AG04450 (cell line): ENCODE data around the gene B3GALNT2. TPM values are rescaled to one million over a fixed set of nuclear protein-coding genes. Genes with fewer than 3 reads are reported as not detected.

Experiments
- CTCF ChIA-PET: fragments of 300-600, 350-600 bp; formaldehyde crosslinking; extraction: SDS; loops from one replicate; lab custom pipeline; 2022; ENCODE audit warnings: antibody characterized with exemption, inconsistent platforms; lab: Charles Lee
- POLR2A ChIA-PET: fragments of 350-600 bp; formaldehyde crosslinking; extraction: SDS; loops from one replicate; lab custom pipeline; 2021; ENCODE audit warnings: antibody characterized with exemption, inconsistent platforms; lab: Yijun Ruan, JAX
- DNase-seq: peaks from one replicate; pipeline ENCODE4 v3.0.0-alpha.2; 2011; ENCODE audit warnings: low read depth, low spot score
- H3K27ac ChIP-seq: one replicate; pipeline ENCODE4 v1.5.1; 2012; ENCODE audit warnings: low read depth, low read length, control low read depth
- H3K27me3 ChIP-seq: one replicate; pipeline ENCODE4 v1.6.0; 2012; ENCODE audit warnings: low read length; ENCODE audit not compliant: control insufficient read depth, insufficient read depth
- H3K4me3 ChIP-seq: 2 replicates; pipeline ENCODE4 v1.5.1; 2011; ENCODE audit warnings: mild to moderate bottlenecking, low read depth, low read length, control low read depth
- H3K9me3 ChIP-seq: 2 replicates; pipeline ENCODE4 v1.5.1; 2012; ENCODE audit warnings: low read length; ENCODE audit not compliant: control insufficient read depth, insufficient read depth
- polyA plus RNA-seq: library from polyadenylated mRNA; depleted of rRNA; stranded (reverse); fragments of >200 nt; gene quantifications from 2 replicates; pipeline ENCODE4 v1.2.3, GENCODE V29; 2011
- TF ChIP-seq, protein P1 (sequence below): IDR thresholded peaks from 2 replicates; pipeline ENCODE4 v1.5.1; 2011; ENCODE audit warnings: low read depth, low read length, control low read depth, inconsistent platforms

The B3GALNT2 gene
- polyA plus RNA-seq, 1 experiment, result 33.2 TPM

DNA sequence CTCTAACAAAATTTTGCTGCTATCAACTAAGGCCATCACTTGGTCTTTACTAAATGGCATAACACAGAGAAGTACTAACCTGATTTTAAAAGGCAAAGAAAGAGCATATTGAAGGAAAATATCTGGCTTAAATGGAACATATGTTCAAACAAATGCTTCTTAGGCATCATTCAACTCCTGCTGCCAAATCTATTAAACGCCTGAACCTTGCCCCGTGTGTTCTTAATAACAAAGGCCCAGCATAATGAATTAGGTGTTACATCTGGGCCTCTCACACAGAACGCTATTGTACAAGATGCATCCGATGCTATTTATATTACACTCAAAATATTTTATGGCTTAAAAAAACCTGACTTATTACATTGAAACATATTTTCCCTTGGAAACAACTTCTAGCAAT, 48.4 kb downstream of the B3GALNT2 start:
- Histone ChIP-seq H3K27me3 (no peaks in the 10 kb centered on the region), H3K4me3 (no peak overlapping the region), H3K9me3 (no peaks in the 10 kb centered on the region), H3K27ac (no peak overlapping the region)
- DNase-seq, result no peak
- TF ChIP-seq, protein P1, sequence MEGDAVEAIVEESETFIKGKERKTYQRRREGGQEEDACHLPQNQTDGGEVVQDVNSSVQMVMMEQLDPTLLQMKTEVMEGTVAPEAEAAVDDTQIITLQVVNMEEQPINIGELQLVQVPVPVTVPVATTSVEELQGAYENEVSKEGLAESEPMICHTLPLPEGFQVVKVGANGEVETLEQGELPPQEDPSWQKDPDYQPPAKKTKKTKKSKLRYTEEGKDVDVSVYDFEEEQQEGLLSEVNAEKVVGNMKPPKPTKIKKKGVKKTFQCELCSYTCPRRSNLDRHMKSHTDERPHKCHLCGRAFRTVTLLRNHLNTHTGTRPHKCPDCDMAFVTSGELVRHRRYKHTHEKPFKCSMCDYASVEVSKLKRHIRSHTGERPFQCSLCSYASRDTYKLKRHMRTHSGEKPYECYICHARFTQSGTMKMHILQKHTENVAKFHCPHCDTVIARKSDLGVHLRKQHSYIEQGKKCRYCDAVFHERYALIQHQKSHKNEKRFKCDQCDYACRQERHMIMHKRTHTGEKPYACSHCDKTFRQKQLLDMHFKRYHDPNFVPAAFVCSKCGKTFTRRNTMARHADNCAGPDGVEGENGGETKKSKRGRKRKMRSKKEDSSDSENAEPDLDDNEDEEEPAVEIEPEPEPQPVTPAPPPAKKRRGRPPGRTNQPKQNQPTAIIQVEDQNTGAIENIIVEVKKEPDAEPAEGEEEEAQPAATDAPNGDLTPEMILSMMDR, result no peak
- POLR2A ChIA-PET, result no interaction called here
- CTCF ChIA-PET, result interaction anchor here (1.6 kb wide), 1 partner anchor 515 kb away, joined by 4 read pairs; no protein-coding TSS in a partner anchor

DNA sequence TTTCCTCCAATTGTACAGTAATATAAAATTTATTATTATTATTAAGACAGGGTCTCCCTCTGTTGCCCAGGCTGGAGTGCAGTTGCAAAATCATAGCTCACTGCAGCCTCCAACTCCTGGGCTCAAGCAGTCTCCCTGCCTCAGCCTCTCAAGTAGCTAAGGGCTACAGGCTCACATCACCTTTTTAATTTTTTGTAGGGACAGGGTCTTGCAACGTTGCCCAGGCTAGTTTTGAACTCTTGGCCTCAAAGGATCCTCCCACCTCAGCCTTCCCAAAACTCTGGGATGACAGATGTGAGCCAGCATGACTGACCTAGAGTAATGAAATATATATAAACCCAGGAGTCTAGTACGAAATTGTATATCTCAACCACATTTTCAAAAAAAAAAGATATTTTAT, 49.2 kb downstream of the B3GALNT2 start:
- POLR2A ChIA-PET, result no interaction called here

DNA sequence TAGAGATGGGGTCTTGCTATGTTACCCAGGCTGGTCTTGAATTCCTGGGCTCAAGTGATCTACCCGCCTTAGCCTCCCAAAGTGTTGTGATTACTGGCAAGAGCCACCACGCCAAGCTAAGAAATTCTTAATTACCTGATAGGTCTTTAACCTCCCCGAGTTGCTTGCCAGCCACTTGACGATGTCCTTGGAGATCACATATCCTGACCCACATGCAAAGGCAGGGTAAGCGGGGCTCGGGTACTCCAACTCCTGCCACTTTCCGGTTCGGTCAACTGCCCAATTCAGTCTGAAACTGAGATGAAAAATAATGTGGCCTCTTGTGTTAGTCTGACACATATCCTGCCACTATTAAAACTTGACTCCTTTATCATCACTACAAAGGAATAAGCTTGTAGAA, 50.2 kb downstream of the B3GALNT2 start:
- H3K9me3 ChIP-seq, result no peaks in the 10 kb centered on the region
- no peak overlapping the region for H3K27ac ChIP-seq
- H3K4me3 ChIP-seq, result no peak overlapping the region
- TF ChIP-seq, protein P1, result no peak
- ChIA-PET POLR2A (no interaction called here), CTCF (interaction anchor here (1.1 kb wide), 1 partner anchor 39 kb away, joined by 3 read pairs; no protein-coding TSS in a partner anchor)
- H3K27me3 ChIP-seq, result no peaks in the 10 kb centered on the region
- no peak for DNase-seq

More for the DNA sequence above, 49.2 kb downstream of the B3GALNT2 start:
- H3K9me3 ChIP-seq, result no peaks in the 10 kb centered on the region
- CTCF ChIA-PET, result interaction anchor here (1.1 to 1.6 kb wide), 2 partner anchors 40 to 516 kb away, joined by 3 to 4 read pairs; no protein-coding TSS in a partner anchor
- no peak for DNase-seq
- H3K27me3 ChIP-seq, result no peaks in the 10 kb centered on the region
- no peak overlapping the region for H3K27ac ChIP-seq
- no peak overlapping the region for H3K4me3 ChIP-seq
- TF ChIP-seq, protein P1, result no peak

DNA sequence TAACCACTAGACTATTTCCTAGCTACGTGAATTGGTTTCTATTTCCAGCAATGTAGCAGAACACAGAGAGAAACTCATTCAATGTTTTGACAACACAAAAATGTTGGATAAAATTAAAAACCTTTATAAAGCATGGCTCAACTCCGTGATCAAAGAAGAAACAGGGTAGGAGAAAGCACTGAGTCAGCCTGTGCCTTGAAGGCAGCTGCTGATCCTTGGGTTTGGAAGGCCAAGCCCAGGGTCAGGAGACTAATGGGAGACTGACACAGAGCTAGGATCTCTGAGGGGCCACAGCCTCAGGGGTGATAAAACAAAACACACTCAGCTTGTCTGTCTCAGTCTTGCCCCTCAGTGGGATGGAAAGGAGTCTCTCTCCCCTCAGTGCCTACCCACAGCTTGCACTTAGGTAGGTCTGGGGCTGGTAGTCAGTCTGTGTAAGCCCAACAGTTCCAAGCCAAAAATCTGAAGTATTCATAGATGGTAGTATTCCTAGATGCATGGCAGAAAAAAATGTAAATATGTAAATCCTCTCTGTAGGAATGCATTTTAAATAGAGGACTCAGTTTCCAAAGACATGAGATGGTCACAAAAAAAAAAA, 53.3 kb downstream of the B3GALNT2 start:
- TF ChIP-seq, protein P1, result no peak
- Histone ChIP-seq H3K27me3 (no peaks in the 10 kb centered on the region), H3K9me3 (no peaks in the 10 kb centered on the region), H3K4me3 (no peak overlapping the region), H3K27ac (no peak overlapping the region)
- CTCF ChIA-PET, result interaction anchor here (1.3 kb wide), 1 partner anchor 10 kb away, joined by 3 read pairs; no protein-coding TSS in a partner anchor
- POLR2A ChIA-PET, result no interaction called here
- DNase-seq, result no peak

DNA sequence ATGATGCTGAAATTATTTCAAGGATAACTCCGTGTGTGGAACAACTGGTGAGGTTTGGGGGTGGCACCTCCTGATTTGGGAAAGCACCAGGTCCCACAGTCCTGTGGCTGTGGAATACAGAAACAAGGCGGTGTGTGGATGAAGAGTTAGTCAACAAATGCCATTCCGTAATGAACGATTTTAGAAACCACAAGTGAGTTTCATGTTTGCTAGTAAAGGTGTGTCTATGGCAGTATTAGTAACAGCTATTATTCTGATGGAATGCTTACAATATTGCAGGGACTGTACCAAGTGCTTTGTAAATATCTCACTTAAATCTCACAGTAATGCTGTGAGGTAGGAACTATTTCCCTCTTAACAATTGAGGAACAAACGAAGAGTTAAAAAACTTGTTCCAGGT, 53.8 kb downstream of the B3GALNT2 start:
- H3K4me3 ChIP-seq, result no peak overlapping the region
- ChIA-PET CTCF (interaction anchor here (1.3 kb wide), 1 partner anchor 9 kb away, joined by 3 read pairs; no protein-coding TSS in a partner anchor), POLR2A (no interaction called here)
- no peaks in the 10 kb centered on the region for H3K9me3 ChIP-seq
- H3K27ac ChIP-seq, result no peak overlapping the region
- no peaks in the 10 kb centered on the region for H3K27me3 ChIP-seq
- DNase-seq, result no peak
- TF ChIP-seq, protein P1, result no peak
